GM12874 (cell line): ENCODE measurements around the gene HADHB.

Source experiments
- TF ChIP-seq, protein P1 (sequence below): IDR thresholded peaks from 2 replicates; pipeline ENCODE4 v1.5.1; 2011; ENCODE audit warnings: low read depth, mild to moderate bottlenecking, control low read depth, low read length, moderate library complexity; ENCODE audit not compliant: insufficient read depth

HADHB gene

DNA sequence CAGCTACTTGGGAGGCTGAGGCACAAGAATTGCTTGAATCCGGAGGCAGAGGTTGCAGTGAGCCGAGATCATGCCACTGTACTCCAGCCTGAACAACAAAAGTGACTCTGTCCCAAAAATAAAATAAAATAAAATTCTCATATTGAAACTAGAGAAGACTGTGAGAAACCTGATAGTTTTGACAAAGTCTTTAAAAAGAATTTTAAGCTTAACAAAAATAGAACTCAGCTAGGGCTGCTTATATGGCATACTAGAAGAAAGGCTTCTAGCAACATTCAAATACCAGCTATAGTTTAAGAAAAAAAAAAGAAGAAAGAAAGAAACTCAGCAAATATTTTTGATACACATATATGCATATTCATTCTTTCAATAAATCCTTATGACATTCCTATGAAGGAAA, 13.9 kb upstream of the HADHB start:
- TF ChIP-seq, protein P1, sequence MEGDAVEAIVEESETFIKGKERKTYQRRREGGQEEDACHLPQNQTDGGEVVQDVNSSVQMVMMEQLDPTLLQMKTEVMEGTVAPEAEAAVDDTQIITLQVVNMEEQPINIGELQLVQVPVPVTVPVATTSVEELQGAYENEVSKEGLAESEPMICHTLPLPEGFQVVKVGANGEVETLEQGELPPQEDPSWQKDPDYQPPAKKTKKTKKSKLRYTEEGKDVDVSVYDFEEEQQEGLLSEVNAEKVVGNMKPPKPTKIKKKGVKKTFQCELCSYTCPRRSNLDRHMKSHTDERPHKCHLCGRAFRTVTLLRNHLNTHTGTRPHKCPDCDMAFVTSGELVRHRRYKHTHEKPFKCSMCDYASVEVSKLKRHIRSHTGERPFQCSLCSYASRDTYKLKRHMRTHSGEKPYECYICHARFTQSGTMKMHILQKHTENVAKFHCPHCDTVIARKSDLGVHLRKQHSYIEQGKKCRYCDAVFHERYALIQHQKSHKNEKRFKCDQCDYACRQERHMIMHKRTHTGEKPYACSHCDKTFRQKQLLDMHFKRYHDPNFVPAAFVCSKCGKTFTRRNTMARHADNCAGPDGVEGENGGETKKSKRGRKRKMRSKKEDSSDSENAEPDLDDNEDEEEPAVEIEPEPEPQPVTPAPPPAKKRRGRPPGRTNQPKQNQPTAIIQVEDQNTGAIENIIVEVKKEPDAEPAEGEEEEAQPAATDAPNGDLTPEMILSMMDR: no peak

DNA sequence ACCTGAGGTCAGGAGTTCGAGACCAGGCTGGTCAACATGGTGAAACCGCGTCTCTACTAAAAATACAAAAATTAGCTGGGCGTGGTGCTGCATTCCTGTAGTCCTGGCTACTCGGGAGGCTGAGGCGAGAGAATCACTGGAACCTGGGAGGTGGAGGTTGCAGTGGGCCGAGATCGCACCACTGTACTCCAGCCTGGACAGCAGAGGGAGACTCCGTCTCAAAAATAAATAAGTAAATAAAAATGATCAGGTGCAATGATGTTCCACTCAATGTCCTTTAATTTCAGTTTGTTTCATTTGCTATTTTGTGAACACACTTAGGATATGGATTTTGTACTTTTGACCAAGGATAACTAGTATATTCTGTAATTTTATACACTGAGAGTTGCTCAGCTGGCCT, 9.7 kb upstream of the HADHB start:
- TF ChIP-seq, protein P1: no peak

DNA sequence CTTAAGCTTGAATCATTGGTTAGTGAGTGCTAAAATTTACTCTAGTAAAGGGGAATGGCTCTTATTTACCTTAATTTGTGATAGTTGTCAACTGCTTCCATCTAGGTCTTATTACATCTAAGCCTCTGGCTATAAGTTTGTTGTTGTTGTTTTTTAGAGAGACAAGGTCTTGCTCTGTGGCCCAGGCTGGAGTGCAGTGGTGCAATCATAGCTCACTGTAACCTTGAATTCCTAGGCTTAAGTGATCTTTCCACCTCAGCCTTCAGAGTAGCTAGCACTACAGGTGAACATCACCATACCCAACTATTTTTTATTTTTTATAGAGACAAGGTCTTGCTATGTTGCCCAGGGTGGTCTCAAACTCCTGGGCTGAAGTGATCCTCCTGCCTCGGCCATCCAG, 6.9 kb upstream of the HADHB start:
- TF ChIP-seq, protein P1: no peak

DNA sequence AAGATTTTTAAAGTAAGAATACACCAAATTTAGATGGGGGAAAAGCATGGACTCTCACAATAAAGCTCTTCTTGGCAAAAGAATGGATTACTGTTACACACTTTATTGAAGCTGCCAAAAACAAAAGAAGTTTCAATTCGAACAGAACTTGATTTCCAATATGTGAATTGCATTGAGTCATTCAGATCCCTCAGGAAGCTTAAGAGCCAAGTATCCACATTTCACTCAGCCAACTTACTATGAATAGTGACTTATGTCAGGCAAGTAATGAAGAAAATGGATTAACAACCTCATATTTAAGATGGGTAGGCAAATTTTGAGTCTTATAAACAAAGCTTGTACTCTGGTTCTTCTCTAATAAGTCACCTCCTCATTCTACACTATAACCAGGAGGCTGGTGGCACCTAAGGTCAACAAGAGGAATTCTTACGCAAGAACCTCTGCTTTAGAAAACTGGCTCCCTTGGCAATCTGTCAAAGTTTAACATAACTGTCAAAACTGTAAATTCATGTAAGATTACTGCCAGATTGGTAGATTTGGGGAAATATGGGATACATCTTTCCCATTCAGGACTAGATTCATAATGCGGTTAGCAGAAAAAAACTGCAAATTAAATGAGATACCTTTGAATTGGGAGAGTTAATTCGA, 6.3 kb upstream of the HADHB start:
- TF ChIP-seq, protein P1: no peak

DNA sequence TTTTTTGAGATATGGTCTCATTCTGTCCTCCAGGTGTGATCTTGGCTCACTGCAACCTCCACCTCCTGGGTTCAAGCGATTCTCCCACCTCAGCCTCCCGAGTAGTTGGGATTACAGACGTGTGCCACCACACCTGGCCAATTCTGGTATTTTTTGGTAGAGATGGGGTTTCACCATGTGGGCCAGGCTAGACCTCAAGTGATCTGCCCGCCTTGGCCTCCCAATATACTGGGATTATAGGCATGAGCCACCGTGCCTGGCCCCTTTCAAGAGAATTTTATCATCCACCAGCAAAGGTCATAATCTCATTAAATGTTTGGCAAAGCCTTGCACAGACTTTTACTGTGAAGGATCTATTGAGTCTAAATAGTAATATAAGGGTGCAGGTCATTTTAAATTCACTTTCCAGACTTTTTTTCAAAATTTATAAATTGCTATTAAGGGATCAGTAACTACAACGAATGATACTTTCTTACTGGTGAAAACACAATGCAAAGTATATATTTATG, 2.8 kb upstream of the HADHB start:
- TF ChIP-seq, protein P1: no peak

DNA sequence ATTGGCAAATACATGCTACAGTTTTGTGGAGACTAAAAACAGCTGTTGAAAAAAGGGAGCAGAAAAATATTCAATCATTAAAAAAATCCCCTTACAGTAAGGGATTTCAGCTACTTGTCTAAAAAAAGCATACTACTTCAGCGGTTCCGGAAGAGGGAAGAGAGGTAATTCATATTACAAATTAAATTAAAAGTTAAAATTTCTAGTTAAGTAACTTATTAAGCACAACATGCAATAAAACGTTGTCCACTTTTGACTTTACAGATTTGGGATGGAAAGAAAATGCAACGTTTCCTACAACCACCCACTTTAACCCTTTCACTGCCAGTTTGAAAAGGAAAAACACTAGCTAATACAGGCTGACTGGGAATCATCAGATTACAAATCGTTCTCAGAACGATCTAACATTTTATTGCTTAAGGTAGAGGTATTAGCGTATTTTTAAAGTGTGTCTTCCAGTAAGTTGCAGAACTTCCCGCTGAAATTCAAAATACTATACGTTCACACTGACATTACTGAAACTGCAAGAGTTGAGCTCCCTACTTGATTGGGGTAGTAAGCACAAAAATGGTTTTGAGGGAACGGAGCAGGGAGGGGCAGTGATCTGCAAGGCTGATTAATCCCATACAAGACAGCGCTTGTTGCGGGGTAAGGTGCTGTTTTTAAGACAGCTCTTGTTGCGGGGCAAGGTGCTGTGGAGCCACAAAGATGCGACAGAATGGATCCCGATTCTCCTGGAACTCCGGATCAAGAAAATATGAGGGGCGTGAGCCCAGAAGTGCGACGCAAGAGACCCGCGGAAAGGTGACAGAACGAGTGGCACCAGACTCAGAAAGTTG, 1.1 kb upstream of the HADHB start:
- TF ChIP-seq, protein P1: no peak

DNA sequence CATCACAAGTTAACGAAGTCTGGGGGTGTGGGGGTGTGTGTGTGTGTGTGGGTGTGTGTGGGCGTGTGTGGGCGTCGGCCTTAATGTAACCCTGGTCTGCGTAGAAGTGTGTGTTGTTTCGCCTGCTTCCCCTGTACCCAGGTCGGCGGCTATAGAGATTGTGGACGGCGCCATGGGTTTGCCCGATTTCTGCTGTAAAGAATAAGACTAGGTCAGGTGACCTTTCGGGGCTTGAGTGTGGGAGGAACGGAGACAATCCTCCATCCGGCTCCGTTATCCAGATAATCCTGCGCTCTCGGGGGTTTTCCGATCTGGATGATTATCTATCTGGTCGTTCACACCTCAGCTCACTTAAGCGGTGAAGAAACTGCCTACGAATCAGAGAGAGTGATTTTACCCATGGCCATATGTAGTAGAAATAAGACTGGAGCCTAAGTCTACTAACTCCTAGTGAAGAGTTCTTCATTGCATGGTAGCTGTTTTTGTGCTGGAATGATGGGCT, 543 bp downstream of the HADHB start:
- TF ChIP-seq, protein P1: no peak
